22Rv1 (cell line): ENCODE results near the gene DGCR2.

Experiments
- ZFX ChIP-seq: fragments of 450-650 bp; IDR thresholded peaks from 2 replicates; pipeline ENCODE4 v1.6.1; 2017; ENCODE audit warnings: antibody characterized with exemption, borderline replicate concordance
- TF ChIP-seq, protein P1 (sequence below): fragments of 450-650 bp; IDR thresholded peaks from 2 replicates; pipeline ENCODE4 v1.5.1; 2017; ENCODE audit warnings: mild to moderate bottlenecking

DNA sequence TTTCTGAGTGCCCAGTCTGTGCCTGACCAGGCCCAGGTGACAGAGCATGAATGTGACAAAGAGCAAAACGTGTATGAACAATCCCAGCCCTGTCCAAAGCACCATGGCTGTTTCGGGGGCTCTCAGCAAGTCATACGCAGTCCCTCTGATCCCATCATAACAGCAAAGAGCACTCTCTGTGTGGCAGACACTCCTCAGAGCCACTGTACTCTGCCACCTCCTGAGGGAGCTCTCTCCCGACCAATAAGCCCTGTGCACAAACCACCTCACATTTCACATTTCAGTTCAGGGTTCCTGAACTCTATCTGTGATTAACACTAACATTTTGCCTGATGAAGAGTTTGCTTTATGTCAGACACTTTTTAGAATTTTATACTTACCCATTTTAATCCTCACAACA, 6.6 kb downstream of the DGCR2 start:
- TF ChIP-seq, protein P1, sequence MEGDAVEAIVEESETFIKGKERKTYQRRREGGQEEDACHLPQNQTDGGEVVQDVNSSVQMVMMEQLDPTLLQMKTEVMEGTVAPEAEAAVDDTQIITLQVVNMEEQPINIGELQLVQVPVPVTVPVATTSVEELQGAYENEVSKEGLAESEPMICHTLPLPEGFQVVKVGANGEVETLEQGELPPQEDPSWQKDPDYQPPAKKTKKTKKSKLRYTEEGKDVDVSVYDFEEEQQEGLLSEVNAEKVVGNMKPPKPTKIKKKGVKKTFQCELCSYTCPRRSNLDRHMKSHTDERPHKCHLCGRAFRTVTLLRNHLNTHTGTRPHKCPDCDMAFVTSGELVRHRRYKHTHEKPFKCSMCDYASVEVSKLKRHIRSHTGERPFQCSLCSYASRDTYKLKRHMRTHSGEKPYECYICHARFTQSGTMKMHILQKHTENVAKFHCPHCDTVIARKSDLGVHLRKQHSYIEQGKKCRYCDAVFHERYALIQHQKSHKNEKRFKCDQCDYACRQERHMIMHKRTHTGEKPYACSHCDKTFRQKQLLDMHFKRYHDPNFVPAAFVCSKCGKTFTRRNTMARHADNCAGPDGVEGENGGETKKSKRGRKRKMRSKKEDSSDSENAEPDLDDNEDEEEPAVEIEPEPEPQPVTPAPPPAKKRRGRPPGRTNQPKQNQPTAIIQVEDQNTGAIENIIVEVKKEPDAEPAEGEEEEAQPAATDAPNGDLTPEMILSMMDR: no peak
- no peak for TF ChIP-seq ZFX
